DOHH2 (cell line): Measurements from ENCODE around the gene ANTXRL.

Experiments
- H3F3A ChIP-seq: fragments of 200-600 bp; sonication (generic), shearing (Covaris generic); 2 replicates; pipeline ENCODE4 v1.6.0; 2016; ENCODE audit warnings: antibody characterized with exemption, mild to moderate bottlenecking; ENCODE audit not compliant: control insufficient read depth, insufficient read depth
- H3K27ac ChIP-seq: fragments of 200-600 bp; sonication (generic); 2 replicates; pipeline ENCODE4 v1.5.1; 2014; ENCODE audit warnings: low read depth, mild to moderate bottlenecking, low read length, moderate library complexity
- H3K27me3 ChIP-seq: fragments of 200-600 bp; sonication (generic); 2 replicates; pipeline ENCODE4 v1.6.1; 2014; ENCODE audit warnings: mild to moderate bottlenecking, low read length, mixed read lengths; ENCODE audit not compliant: control insufficient read depth
- H3K36me3 ChIP-seq: fragments of 200-600 bp; sonication (generic); 2 replicates; pipeline ENCODE4 v1.6.1; 2014; ENCODE audit warnings: mild to moderate bottlenecking, low read length, moderate library complexity, mixed read lengths; ENCODE audit not compliant: control insufficient read depth
- H3K4me1 ChIP-seq: fragments of 200-600 bp; sonication (generic); 2 replicates; pipeline ENCODE4 v1.6.1; 2014; ENCODE audit warnings: mild to moderate bottlenecking, low read length, mixed read lengths; ENCODE audit not compliant: control insufficient read depth
- H3K4me2 ChIP-seq: fragments of 200-600 bp; sonication (generic); 2 replicates; pipeline ENCODE4 v1.6.0; 2014; ENCODE audit warnings: mild to moderate bottlenecking, low read length, moderate library complexity
- H3K4me3 ChIP-seq: fragments of 200-600 bp; sonication (generic); 2 replicates; pipeline ENCODE4 v1.5.1; 2014; ENCODE audit warnings: mild to moderate bottlenecking, low read length, mixed read lengths
- H3K79me2 ChIP-seq: fragments of 200-600 bp; sonication (generic); 2 replicates; pipeline ENCODE4 v1.6.1; 2014; ENCODE audit warnings: mild to moderate bottlenecking, low read length, mixed read lengths; ENCODE audit not compliant: control insufficient read depth
- H3K9me2 ChIP-seq: fragments of 200-600 bp; sonication (generic); replicated peaks from 2 replicates; pipeline ENCODE4 v1.6.1; 2014; ENCODE audit warnings: mild to moderate bottlenecking, low read length, mixed read lengths; ENCODE audit not compliant: control insufficient read depth
- H3K9me3 ChIP-seq: fragments of 200-600 bp; sonication (generic); 2 replicates; pipeline ENCODE4 v1.6.1; 2014; ENCODE audit warnings: antibody characterized with exemption, low read length, mixed read lengths; ENCODE audit not compliant: control insufficient read depth, insufficient read depth
- H4K20me1 ChIP-seq: fragments of 200-600 bp; sonication (generic); 2 replicates; pipeline ENCODE4 v1.6.0; 2014; ENCODE audit warnings: low read depth, mild to moderate bottlenecking, antibody characterized with exemption, low read length, moderate library complexity; ENCODE audit not compliant: control insufficient read depth, insufficient read depth
- CTCF ChIP-seq: fragments of 200-600 bp; sonication (generic); IDR thresholded peaks from one replicate; pipeline ENCODE4 v1.5.1; 2014; ENCODE audit warnings: antibody characterized with exemption, mild to moderate bottlenecking, low read depth, low read length; ENCODE audit not compliant: poor library complexity, severe bottlenecking
- EZH2phosphoT487 ChIP-seq: fragments of 200-600 bp; sonication (generic); IDR thresholded peaks from 2 replicates; pipeline ENCODE4 v1.6.1; 2017; ENCODE audit warnings: borderline replicate concordance, mild to moderate bottlenecking, antibody characterized with exemption, low read length, moderate library complexity, mixed read lengths

The ANTXRL gene

GRCh38 chr10:46318799-46319198 lies 32.0 kb downstream of the ANTXRL start:
- H3K4me3 ChIP-seq = no peak overlapping the region
- no peaks in the 10 kb centered on the region for H3K9me3 ChIP-seq
- H3K9me2 ChIP-seq = no peaks in the 10 kb centered on the region
- H3F3A ChIP-seq = no peaks in the 10 kb centered on the region
- no peak overlapping the region for H3K4me2 ChIP-seq
- H3K27ac ChIP-seq = no peak overlapping the region
- no peak for TF ChIP-seq EZH2phosphoT487
- no peak for TF ChIP-seq CTCF
- peaks cover 17% of the 10 kb centered on the region for H3K27me3 ChIP-seq
- H3K36me3 ChIP-seq = no peaks in the 10 kb centered on the region
- no peaks in the 10 kb centered on the region for H3K79me2 ChIP-seq
- H3K4me1 ChIP-seq = no peaks in the 10 kb centered on the region
- no peaks in the 10 kb centered on the region for H4K20me1 ChIP-seq

- Histone ChIP-seq H3K4me1 (no peaks in the 10 kb centered on the region), H4K20me1 (no peaks in the 10 kb centered on the region)
- TF ChIP-seq EZH2phosphoT487 (no peak), CTCF (no peak)
Measured at GRCh38 chr10:46319389-46319788, 32.6 kb downstream of the ANTXRL start.

GRCh38 chr10:46321770-46322169 lies 35.0 kb downstream of the ANTXRL start:
- H3K79me2 ChIP-seq = no peaks in the 10 kb centered on the region
- peaks cover 22% of the 10 kb centered on the region for H3K27me3 ChIP-seq
- H3K9me3 ChIP-seq = no peaks in the 10 kb centered on the region

More at GRCh38 chr10:46319389-46319788, 32.6 kb downstream of the ANTXRL start:
- H3K36me3 ChIP-seq = no peaks in the 10 kb centered on the region
- H3K79me2 ChIP-seq = no peaks in the 10 kb centered on the region
- H3K9me2 ChIP-seq = no peaks in the 10 kb centered on the region
- H3K27me3 ChIP-seq = peaks cover 17% of the 10 kb centered on the region
- no peak overlapping the region for H3K27ac ChIP-seq
- no peaks in the 10 kb centered on the region for H3K9me3 ChIP-seq
- no peak overlapping the region for H3K4me2 ChIP-seq
- no peaks in the 10 kb centered on the region for H3F3A ChIP-seq
- H3K4me3 ChIP-seq = no peak overlapping the region

More at GRCh38 chr10:46321770-46322169, 35.0 kb downstream of the ANTXRL start:
- H3K4me2 ChIP-seq = no peak overlapping the region
- H3K9me2 ChIP-seq = no peaks in the 10 kb centered on the region
- no peak overlapping the region for H3K4me3 ChIP-seq
- no peaks in the 10 kb centered on the region for H3K36me3 ChIP-seq
- H3K4me1 ChIP-seq = no peaks in the 10 kb centered on the region
- H4K20me1 ChIP-seq = no peaks in the 10 kb centered on the region
- no peak overlapping the region for H3K27ac ChIP-seq
- no peaks in the 10 kb centered on the region for H3F3A ChIP-seq
- TF ChIP-seq CTCF (no peak), EZH2phosphoT487 (no peak)
